Neural progenitor cell (in vitro differentiated cells): Measurements from ENCODE around the gene SLC66A3.

ENCODE experiments used
- CTCF ChIP-seq: fragments of 200-600 bp; sonication (generic); IDR thresholded peaks from 2 replicates; pipeline ENCODE4 v1.5.1; 2017; ENCODE audit warnings: antibody characterized with exemption, mild to moderate bottlenecking
- EZH2phosphoT487 ChIP-seq: fragments of 200-600 bp; sonication (generic); IDR thresholded peaks from 2 replicates; pipeline ENCODE4 v1.6.1; 2017; ENCODE audit warnings: antibody characterized with exemption

GRCh38 chr2:11215407-11215806, 60.1 kb downstream of the SLC66A3 start:
- no peak for TF ChIP-seq CTCF
- TF ChIP-seq EZH2phosphoT487, result no peak
